GM11168 (cell line): ENCODE data around the gene CYB561D1.

Source experiments
- in situ Hi-C: fragments of 300-500 bp; cut with MboI; formaldehyde crosslinking; loops from one replicate; pipeline ENCODE4 v1.12.0; 2022; ENCODE audit warnings: low sequenced_read_pairs; ENCODE audit not compliant: unreplicated experiment

CYB561D1 gene

DNA sequence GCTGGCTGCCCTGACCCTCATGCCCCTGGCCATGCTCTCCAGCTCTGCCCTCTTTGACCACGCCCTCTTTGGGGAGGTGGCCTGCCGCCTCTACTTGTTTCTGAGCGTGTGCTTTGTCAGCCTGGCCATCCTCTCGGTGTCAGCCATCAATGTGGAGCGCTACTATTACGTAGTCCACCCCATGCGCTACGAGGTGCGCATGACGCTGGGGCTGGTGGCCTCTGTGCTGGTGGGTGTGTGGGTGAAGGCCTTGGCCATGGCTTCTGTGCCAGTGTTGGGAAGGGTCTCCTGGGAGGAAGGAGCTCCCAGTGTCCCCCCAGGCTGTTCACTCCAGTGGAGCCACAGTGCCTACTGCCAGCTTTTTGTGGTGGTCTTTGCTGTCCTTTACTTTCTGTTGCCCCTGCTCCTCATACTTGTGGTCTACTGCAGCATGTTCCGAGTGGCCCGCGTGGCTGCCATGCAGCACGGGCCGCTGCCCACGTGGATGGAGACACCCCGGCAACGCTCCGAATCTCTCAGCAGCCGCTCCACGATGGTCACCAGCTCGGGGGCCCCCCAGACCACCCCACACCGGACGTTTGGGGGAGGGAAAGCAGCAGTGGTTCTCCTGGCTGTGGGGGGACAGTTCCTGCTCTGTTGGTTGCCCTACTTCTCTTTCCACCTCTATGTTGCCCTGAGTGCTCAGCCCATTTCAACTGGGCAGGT lies 49.5 kb downstream of the CYB561D1 start:
- in situ Hi-C loops: loop anchor here (10.0 kb wide), 2 partner anchors 231 to 441 kb away; partner anchors contain the start of gene AHCYL1

GRCh38 chr1:109543988-109544735 lies 50.3 kb downstream of the CYB561D1 start:
- in situ Hi-C loops: loop anchor here (10.0 kb wide), 2 partner anchors 231 to 441 kb away; partner anchors contain the start of gene AHCYL1

DNA sequence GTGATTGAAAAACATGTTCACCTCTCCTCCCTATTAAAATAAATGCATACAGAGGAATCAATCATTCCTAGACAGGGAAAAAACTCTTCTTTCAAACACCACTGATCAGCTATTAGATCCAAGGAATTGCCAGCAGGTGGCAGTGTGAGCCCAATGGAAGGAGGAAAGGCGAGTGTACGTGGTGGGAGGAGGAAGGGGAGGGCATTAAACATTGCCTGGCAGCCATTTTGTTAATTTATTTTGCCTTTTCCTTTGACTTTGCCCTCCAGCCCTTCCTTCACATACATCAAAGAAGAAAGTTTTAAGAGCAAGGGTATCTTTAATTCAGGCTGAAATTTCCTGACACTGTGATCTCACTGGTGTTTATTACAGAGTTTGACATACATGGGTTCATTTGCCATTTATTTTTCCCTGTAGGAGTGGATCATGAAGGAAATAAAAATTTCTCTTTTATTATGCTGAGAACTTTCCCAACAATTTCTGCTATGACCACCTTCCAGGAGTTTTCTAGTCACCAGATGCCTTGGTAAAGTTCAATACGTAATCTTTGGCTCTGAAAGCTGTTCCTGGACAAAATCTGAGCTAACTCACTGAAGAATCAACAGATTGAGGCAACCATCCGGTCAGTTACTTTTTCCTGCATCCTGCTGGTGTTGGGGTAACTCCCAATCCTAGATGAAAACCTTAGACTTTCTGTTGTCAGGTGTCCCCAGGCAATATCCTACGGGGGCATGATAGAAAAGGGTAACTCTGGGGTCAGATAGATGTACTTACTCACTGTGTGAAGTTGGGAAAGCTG lies 52.6 kb downstream of the CYB561D1 start:
- in situ Hi-C loops: loop anchor here (10.0 kb wide), 2 partner anchors 228 to 438 kb away; partner anchors contain the start of gene AHCYL1

DNA sequence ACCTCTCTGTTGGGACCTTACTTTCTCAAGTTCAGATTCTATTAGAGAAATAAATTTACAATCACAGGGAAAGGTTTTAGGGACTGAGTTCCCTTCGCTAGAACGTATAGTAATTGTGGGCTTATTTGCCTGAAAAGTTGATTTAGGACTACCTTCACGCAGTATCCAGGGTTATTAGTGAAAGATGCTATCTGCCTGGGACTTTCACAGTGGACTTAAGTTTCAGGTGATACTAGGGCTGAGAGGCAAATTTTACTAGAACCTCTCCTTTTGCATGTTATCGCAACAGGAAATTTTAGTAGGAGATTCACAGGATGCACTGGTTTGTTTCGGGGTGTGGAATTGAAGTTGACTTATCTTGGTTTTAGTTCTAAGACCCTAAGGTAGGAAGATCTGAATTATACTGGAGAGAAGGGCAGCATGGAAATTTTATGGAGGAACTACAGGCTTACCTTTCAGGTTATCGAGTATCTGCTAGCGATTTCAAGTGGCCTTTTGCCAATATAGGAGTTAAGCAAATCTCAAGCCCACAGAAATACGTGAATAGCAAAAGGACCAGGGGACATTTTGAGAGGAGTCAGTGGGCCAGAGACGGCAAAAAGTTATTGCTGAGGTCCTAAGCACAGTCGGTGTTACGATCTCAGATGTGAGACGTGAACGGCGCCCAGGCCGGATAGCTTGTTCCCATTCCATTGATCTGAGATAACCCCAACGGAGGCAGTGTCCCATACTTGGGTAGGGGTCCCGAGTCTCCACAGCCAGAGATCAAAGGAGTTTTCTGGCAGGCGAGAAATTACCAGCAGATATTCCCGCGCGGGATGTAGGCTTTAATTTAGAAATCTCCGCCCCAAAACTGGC lies 53.8 kb downstream of the CYB561D1 start:
- in situ Hi-C loops: loop anchor here (10.0 kb wide), 2 partner anchors 227 to 437 kb away; partner anchors contain the start of gene AHCYL1

GRCh38 chr1:109548321-109549267 lies 54.7 kb downstream of the CYB561D1 start, which contains the start of gene GNAI3:
Gene GNAI3, plus strand, starts transcription at chr1:109548615. Its CDS starts 106 bp downstream, at chr1:109548721.
- in situ Hi-C loops: loop anchor here (10.0 kb wide), 2 partner anchors 226 to 436 kb away; partner anchors contain the start of gene AHCYL1
